HEK293T (cell line): Measurements from ENCODE around the gene GTSF1L.

Experiments used
- ARNT ChIP-seq: fragments of 450-650 bp; IDR thresholded peaks from 2 replicates; pipeline ENCODE4 v1.6.1; 2017; ENCODE audit warnings: mild to moderate bottlenecking
- FOXA1 ChIP-seq: fragments of 450-650 bp; IDR thresholded peaks from 2 replicates; pipeline ENCODE4 v1.6.1; 2016; ENCODE audit warnings: mild to moderate bottlenecking
- FOXK2 ChIP-seq: fragments of 450-650 bp; IDR thresholded peaks from 2 replicates; pipeline ENCODE4 v1.6.1; 2016; ENCODE audit warnings: mild to moderate bottlenecking
- FOXM1 ChIP-seq: fragments of 450-650 bp; IDR thresholded peaks from 2 replicates; pipeline ENCODE4 v1.6.1; 2017; ENCODE audit warnings: mild to moderate bottlenecking, borderline replicate concordance
- LEF1 ChIP-seq: fragments of 450-650 bp; IDR thresholded peaks from 2 replicates; pipeline ENCODE4 v1.6.1; 2017; ENCODE audit warnings: mild to moderate bottlenecking, borderline replicate concordance

- no peak for TF ChIP-seq ARNT
- no peak for TF ChIP-seq LEF1
- TF ChIP-seq FOXK2 = no peak
- TF ChIP-seq FOXM1 = no peak
- TF ChIP-seq FOXA1 = no peak
These were observed 17.4 kb upstream of the GTSF1L start for GRCh38 chr20:43744151-43744611.
